SU-DHL-6 (cell line): ENCODE data around the gene SLFN5.

Experiments
- H2AFZ ChIP-seq: fragments of 200-600 bp; sonication (generic); 2 replicates; pipeline ENCODE4 v1.6.1; 2014; ENCODE audit warnings: low read depth, mild to moderate bottlenecking, moderate library complexity, mixed read lengths, antibody characterized with exemption, low read length; ENCODE audit not compliant: severe bottlenecking
- H3F3A ChIP-seq: fragments of 200-600 bp; shearing (Covaris generic); 2 replicates; pipeline ENCODE4 v1.6.0; 2016; ENCODE audit warnings: antibody characterized with exemption, mild to moderate bottlenecking; ENCODE audit not compliant: insufficient read depth
- H3K27ac ChIP-seq: fragments of 200-600 bp; sonication (generic); 2 replicates; pipeline ENCODE4 v1.5.1; 2016; ENCODE audit warnings: low read depth, mild to moderate bottlenecking, low read length, moderate library complexity, mixed read lengths
- H3K27me3 ChIP-seq: fragments of 200-600 bp; sonication (generic), shearing (Covaris generic); 2 replicates; pipeline ENCODE4 v1.6.0; 2014; ENCODE audit warnings: mild to moderate bottlenecking, low read length
- H3K36me3 ChIP-seq: fragments of 200-600 bp; sonication (generic); 2 replicates; pipeline ENCODE4 v1.6.1; 2014; ENCODE audit warnings: mild to moderate bottlenecking, low read length, mixed read lengths
- H3K4me2 ChIP-seq: fragments of 300-600, 200-600 bp; shearing (Covaris generic), sonication (generic); 2 replicates; pipeline ENCODE4 v1.6.0; 2014; ENCODE audit warnings: low read length, low read depth, mild to moderate bottlenecking; ENCODE audit not compliant: poor library complexity, severe bottlenecking
- H3K4me3 ChIP-seq: fragments of 200-600 bp; sonication (generic); 2 replicates; pipeline ENCODE4 v1.5.1; 2014; ENCODE audit warnings: antibody characterized with exemption, low read length, mild to moderate bottlenecking, mixed read lengths; ENCODE audit not compliant: insufficient read depth, poor library complexity, severe bottlenecking
- H3K79me2 ChIP-seq: fragments of 200-600 bp; sonication (generic); 2 replicates; pipeline ENCODE4 v1.6.1; 2014; ENCODE audit warnings: mild to moderate bottlenecking, low read length, moderate library complexity; ENCODE audit not compliant: insufficient read depth
- H3K9ac ChIP-seq: fragments of 200-600 bp; sonication (generic); 2 replicates; pipeline ENCODE4 v1.7.0; 2014; ENCODE audit warnings: mild to moderate bottlenecking, low read length
- H3K9me2 ChIP-seq: fragments of 200-600 bp; sonication (generic); replicated peaks from 2 replicates; pipeline ENCODE4 v1.6.1; 2014; ENCODE audit warnings: low read length; ENCODE audit not compliant: insufficient read depth
- H3K9me3 ChIP-seq: fragments of 200-600 bp; sonication (generic); 2 replicates; pipeline ENCODE4 v1.6.1; 2014; ENCODE audit warnings: low read length, mixed read lengths; ENCODE audit not compliant: insufficient read depth
- H4K20me1 ChIP-seq: fragments of 200-600 bp; sonication (generic); 2 replicates; pipeline ENCODE4 v1.6.1; 2014; ENCODE audit warnings: low read depth, mild to moderate bottlenecking, antibody characterized with exemption, low read length, moderate library complexity, mixed read lengths
- EZH2phosphoT487 ChIP-seq: fragments of 200-600 bp; sonication (generic), shearing (Covaris generic); conservative IDR thresholded peaks from 2 replicates; pipeline ENCODE4 v1.6.1; 2018; ENCODE audit warnings: mild to moderate bottlenecking, antibody characterized with exemption, low read length, moderate library complexity, mixed read lengths
- TF ChIP-seq, protein P1 (sequence below): fragments of 200-600 bp; sonication (generic); IDR thresholded peaks from one replicate; pipeline ENCODE4 v1.5.1; 2017; ENCODE audit warnings: antibody characterized with exemption, mild to moderate bottlenecking, low read length, moderate library complexity; ENCODE audit not compliant: insufficient read depth, poor library complexity, severe bottlenecking

SLFN5 gene

DNA sequence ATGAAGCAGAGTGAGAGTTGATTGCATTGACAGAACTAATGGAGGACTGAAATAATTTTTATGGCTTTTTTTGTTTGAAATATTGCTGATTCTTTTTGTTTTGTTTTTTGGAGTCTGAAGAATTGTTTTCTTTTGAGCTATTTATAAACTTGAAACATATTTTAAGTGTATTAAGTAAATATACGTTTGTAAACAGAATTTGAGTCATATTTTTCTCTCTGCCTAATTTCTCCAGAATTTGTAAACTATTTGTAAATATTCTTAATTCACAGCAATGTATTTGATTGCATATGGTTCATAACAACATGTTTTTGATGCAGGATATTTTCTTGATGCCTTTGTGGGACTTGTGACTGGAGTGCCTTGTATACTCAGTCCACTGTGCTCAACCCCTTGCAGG is 79.9 kb downstream of the SLFN5 start:
- H3F3A ChIP-seq = no peaks in the 10 kb centered on the region
- TF ChIP-seq, protein P1, sequence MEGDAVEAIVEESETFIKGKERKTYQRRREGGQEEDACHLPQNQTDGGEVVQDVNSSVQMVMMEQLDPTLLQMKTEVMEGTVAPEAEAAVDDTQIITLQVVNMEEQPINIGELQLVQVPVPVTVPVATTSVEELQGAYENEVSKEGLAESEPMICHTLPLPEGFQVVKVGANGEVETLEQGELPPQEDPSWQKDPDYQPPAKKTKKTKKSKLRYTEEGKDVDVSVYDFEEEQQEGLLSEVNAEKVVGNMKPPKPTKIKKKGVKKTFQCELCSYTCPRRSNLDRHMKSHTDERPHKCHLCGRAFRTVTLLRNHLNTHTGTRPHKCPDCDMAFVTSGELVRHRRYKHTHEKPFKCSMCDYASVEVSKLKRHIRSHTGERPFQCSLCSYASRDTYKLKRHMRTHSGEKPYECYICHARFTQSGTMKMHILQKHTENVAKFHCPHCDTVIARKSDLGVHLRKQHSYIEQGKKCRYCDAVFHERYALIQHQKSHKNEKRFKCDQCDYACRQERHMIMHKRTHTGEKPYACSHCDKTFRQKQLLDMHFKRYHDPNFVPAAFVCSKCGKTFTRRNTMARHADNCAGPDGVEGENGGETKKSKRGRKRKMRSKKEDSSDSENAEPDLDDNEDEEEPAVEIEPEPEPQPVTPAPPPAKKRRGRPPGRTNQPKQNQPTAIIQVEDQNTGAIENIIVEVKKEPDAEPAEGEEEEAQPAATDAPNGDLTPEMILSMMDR = no peak
- no peak for TF ChIP-seq EZH2phosphoT487
- H4K20me1 ChIP-seq = no peaks in the 10 kb centered on the region
- H3K79me2 ChIP-seq = no peaks in the 10 kb centered on the region
- no peak overlapping the region for H3K4me2 ChIP-seq
- peaks cover 14% of the 10 kb centered on the region; the same call in 1 of the 2 replicates for H3K9me3 ChIP-seq
- H3K9me2 ChIP-seq = no peaks in the 10 kb centered on the region
- H2AFZ ChIP-seq = no peak overlapping the region
- H3K9ac ChIP-seq = no peak overlapping the region
- no peak overlapping the region for H3K4me3 ChIP-seq
- H3K27ac ChIP-seq = no peak overlapping the region
- H3K27me3 ChIP-seq = no peaks in the 10 kb centered on the region
- H3K36me3 ChIP-seq = no peaks in the 10 kb centered on the region
